Transverse colon (tissue), 4 donors: ENCODE measurements around the gene GALNT9. TPM values are rescaled to one million over a fixed set of nuclear protein-coding genes. Genes with fewer than 3 reads are reported as not detected.

Source experiments
- DNase-seq: peaks from one replicate; pipeline ENCODE4 v3.0.0-alpha.2; 2019
- H3K27ac ChIP-seq, 4 donors: fragments of 200-600 bp; sonication (generic); 2 replicates each; pipeline ENCODE4 v1.5.1; 2016 to 2018; ENCODE audit warnings: inconsistent platforms in 4 of 4
- H3K27me3 ChIP-seq: fragments of 200-600 bp; sonication (generic); 2 replicates; pipeline ENCODE4 v1.5.1; 2017; ENCODE audit warnings: inconsistent platforms
- H3K36me3 ChIP-seq, 4 donors: fragments of 200-600 bp; sonication (generic); 2 replicates each; pipeline ENCODE4 v1.5.1; 2017 to 2019; ENCODE audit warnings: inconsistent platforms in 4 of 4
- H3K4me1 ChIP-seq, 4 donors: fragments of 200-600 bp; sonication (generic); 2 replicates each; pipeline ENCODE4 v1.5.1; 2017 to 2020; ENCODE audit warnings: inconsistent platforms in 4 of 4
- H3K4me3 ChIP-seq, 4 donors: fragments of 200-600 bp; sonication (generic); 1 replicate in 1 of 4; 2 replicates in 3 of 4; pipeline versions ENCODE4 v1.5.1 to v1.6.1; 2017 to 2019; ENCODE audit warnings: inconsistent platforms in 4 of 4
- H3K9me3 ChIP-seq, 2 donors: fragments of 200-600 bp; sonication (generic); 2 replicates each; pipeline ENCODE4 v1.5.1; 2017 to 2019; ENCODE audit warnings: inconsistent platforms in 2 of 2
- CTCF ChIP-seq, 5 experiments: fragments of 200-600 bp in 3 of 5; fragments of 450-650 bp in 2 of 5; sonication (generic) in 3 of 5; IDR thresholded peaks; 1 replicate in 2 of 5; 2 replicates in 3 of 5; pipeline ENCODE4 v1.5.1; 2016 to 2017; ENCODE audit warnings: antibody characterized with exemption in 5 of 5, inconsistent platforms in 3 of 5, mild to moderate bottlenecking in 2 of 5, moderate library complexity in 1 of 5
- EP300 ChIP-seq: sonication (generic); formaldehyde crosslinking; IDR thresholded peaks from one replicate; pipeline ENCODE4 v1.6.1; 2017; ENCODE audit warnings: antibody characterized with exemption, low read depth
- POLR2A ChIP-seq: fragments of 450-650 bp; IDR thresholded peaks from one replicate; pipeline ENCODE4 v1.6.1; 2016; ENCODE audit warnings: antibody characterized with exemption, mild to moderate bottlenecking, moderate library complexity
- POLR2AphosphoS5 ChIP-seq, 3 donors: sonication (generic); formaldehyde crosslinking; IDR thresholded peaks; one replicate each; pipeline ENCODE4 v1.6.1; 2016; ENCODE audit warnings: antibody characterized with exemption in 3 of 3
- WGBS, 2 donors: methylation state at CpG; one replicate each; pipeline ENCODE4 v1.1.5; 2018; ENCODE audit warnings: low coverage in 1 of 2; 5-methylcytosine and 5-hydroxymethylcytosine counted together
- in situ Hi-C, 4 donors: fragments of 200-750 bp; cut with MboI; loops; one replicate each; pipeline versions ENCODE4 v1.15.0 to v1.15.1; 2017; ENCODE audit warnings: low sequenced_read_pairs in 3 of 4, low pct_ligation_motif_present in 1 of 4, low pct_unique_long_range_greater_than_20kb in 1 of 4
- intact Hi-C: fragments of 100-400 bp; cut with DNase I; formaldehyde crosslinking; loops from one replicate; pipeline ENCODE4 v1.15.1; 2023; ENCODE audit warnings: low total_unique reads
- total RNA-seq, 4 donors: library from RNA; depleted of rRNA; stranded (reverse); fragments of >200 nt; gene quantifications; one replicate each; pipeline ENCODE4 v1.1.0, GENCODE V29; 2016

The GALNT9 gene
- total RNA-seq, 4 donors from 2014 or later = 0.82 to 4.5 TPM; not detected in 2

DNA sequence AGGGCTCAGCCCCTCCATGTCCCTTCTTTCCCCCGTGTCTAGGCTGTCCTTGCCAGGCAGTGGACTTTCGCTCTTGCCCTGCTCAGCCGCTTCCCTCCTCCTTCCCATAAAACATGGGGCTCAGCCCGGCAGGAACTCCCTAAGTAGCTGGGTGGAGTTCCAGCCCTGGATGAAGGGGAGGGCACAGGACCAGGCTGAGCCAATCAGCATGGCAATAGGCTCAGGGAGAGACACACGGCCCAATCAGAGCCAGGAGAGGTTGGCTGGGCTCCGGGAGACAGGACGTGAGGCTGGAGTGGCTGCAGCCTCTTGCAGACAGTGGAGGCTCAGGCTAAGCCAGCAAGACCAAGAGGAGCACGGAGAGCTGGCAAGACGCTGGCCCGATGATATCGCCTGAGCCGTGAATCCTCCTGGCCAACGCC lies 54.3 kb downstream of the GALNT9 start:
- intact Hi-C loops (no loop called here), in situ Hi-C loops (no loop called here)
- no peaks in the 10 kb centered on the region for H3K36me3 ChIP-seq
- no peak overlapping the region for H3K27ac ChIP-seq
- no peaks in the 10 kb centered on the region for H3K9me3 ChIP-seq
- DNase-seq = peak; percentile 43
- H3K27me3 ChIP-seq = peaks cover 17% of the 10 kb centered on the region
- H3K4me1 ChIP-seq = peaks cover 0 to 27% (median 7%) of the 10 kb centered on the region in 4 donors
- WGBS, 2 donors = 30 to 45% methylated on average over 2 to 13 of the region's 13 CpGs
- no peak overlapping the region for H3K4me3 ChIP-seq
- no peak for TF ChIP-seq POLR2A
- TF ChIP-seq POLR2AphosphoS5 (IDR thresholded peaks at IDR 0.05) = peak in 1 of 3 donors; percentile 6

GRCh38 chr12:132273992-132274334 lies 55.4 kb downstream of the GALNT9 start:
- Histone ChIP-seq H3K4me3 (no peak overlapping the region), H3K4me1 (peaks cover 0 to 27% (median 7%) of the 10 kb centered on the region in 4 donors), H3K36me3 (no peaks in the 10 kb centered on the region), H3K9me3 (no peaks in the 10 kb centered on the region), H3K27me3 (peaks cover 7% of the 10 kb centered on the region), H3K27ac (peak overlapping the region in 1 of 4 donors; percentile 68)
- no peak for TF ChIP-seq POLR2A
- TF ChIP-seq EP300 = no peak
- TF ChIP-seq POLR2AphosphoS5 (IDR thresholded peaks at IDR 0.05) = no peak
- TF ChIP-seq CTCF (IDR thresholded peaks at IDR 0.05) = no peak
- no peak for DNase-seq
- WGBS, 2 donors = 91% methylated on average over 11 of the region's 11 CpGs; no CpG with 5 or more reads in 1 of the 2 donors
- in situ Hi-C loops = no loop called here
- intact Hi-C loops = no loop called here

DNA sequence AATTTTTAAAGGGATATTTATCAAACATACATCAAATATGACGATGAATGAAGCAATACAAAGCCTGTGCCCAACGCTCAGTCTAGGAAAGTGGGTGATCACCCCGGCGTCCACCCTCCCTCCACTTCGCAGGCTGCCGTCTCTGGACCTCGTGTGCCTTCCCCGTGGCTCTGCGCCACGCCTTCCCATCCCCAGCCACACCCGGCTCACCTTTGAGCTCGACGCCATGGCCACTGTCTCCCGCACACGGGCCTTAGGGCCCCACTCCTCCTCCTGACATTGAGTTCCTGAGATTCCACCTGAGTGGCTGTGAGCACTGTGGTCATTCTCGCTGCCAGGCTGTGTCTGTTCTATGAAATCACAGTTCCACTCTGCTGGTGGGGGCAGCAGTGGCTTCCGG lies 56.7 kb downstream of the GALNT9 start:
- H3K9me3 ChIP-seq = no peaks in the 10 kb centered on the region
- no peak overlapping the region for H3K27ac ChIP-seq
- TF ChIP-seq POLR2A = no peak
- no peak for TF ChIP-seq CTCF (IDR thresholded peaks at IDR 0.05)
- TF ChIP-seq POLR2AphosphoS5 (IDR thresholded peaks at IDR 0.05) = no peak
- TF ChIP-seq EP300 = no peak
- no peak overlapping the region for H3K4me3 ChIP-seq
- WGBS, 2 donors = 47 to 68% methylated on average over 5 to 17 of the region's 17 CpGs
- intact Hi-C loops (no loop called here), in situ Hi-C loops (no loop called here)
- no peaks in the 10 kb centered on the region for H3K36me3 ChIP-seq
- peaks cover 3% of the 10 kb centered on the region for H3K27me3 ChIP-seq
- DNase-seq = no peak
- peaks cover 0 to 23% (median 7%) of the 10 kb centered on the region in 4 donors for H3K4me1 ChIP-seq

GRCh38 chr12:132271755-132272092 lies 57.7 kb downstream of the GALNT9 start:
- no peak for DNase-seq
- no peaks in the 10 kb centered on the region for H3K27me3 ChIP-seq
- in situ Hi-C loops = no loop called here
- 75% methylated on average over 8 of the region's 23 CpGs; no CpG with 5 or more reads in 1 of the 2 donors for WGBS, 2 donors
- H3K4me1 ChIP-seq = peaks cover 0 to 17% (median 3%) of the 10 kb centered on the region in 4 donors
- intact Hi-C loops = no loop called here
- H3K9me3 ChIP-seq = no peaks in the 10 kb centered on the region
- TF ChIP-seq POLR2AphosphoS5 (IDR thresholded peaks at IDR 0.05) = no peak
- TF ChIP-seq EP300 = no peak
- TF ChIP-seq POLR2A = no peak
- no peak for TF ChIP-seq CTCF (IDR thresholded peaks at IDR 0.05)
- no peak overlapping the region for H3K4me3 ChIP-seq
- no peaks in the 10 kb centered on the region for H3K36me3 ChIP-seq
- no peak overlapping the region for H3K27ac ChIP-seq
